Subcutaneous abdominal adipose tissue (tissue), 5 donors: ENCODE measurements around the gene CTXN2.

Experiments used
- H3K27ac ChIP-seq: one replicate; pipeline ENCODE4 v1.7.0; 2013; ENCODE audit warnings: low read depth, mild to moderate bottlenecking, inconsistent platforms, low read length, moderate library complexity
- H3K27me3 ChIP-seq, 5 donors: one replicate each; pipeline ENCODE4 v1.7.0; 2013; ENCODE audit warnings: low read length in 5 of 5, inconsistent platforms in 1 of 5; ENCODE audit not compliant: control insufficient read depth in 5 of 5, insufficient read depth in 4 of 5
- H3K36me3 ChIP-seq, 5 donors: one replicate each; pipeline ENCODE4 v1.7.0; 2013; ENCODE audit warnings: low read length in 5 of 5; ENCODE audit not compliant: control insufficient read depth in 5 of 5, insufficient read depth in 5 of 5
- H3K4me1 ChIP-seq, 5 donors: one replicate each; pipeline ENCODE4 v1.7.0; 2013; ENCODE audit warnings: low read length in 5 of 5, mild to moderate bottlenecking in 3 of 5, moderate library complexity in 1 of 5; ENCODE audit not compliant: control insufficient read depth in 5 of 5, insufficient read depth in 5 of 5
- H3K4me3 ChIP-seq, 5 donors: one replicate each; pipeline ENCODE4 v1.7.0; 2013; ENCODE audit warnings: low read length in 5 of 5, low read depth in 1 of 5
- H3K9ac ChIP-seq, 5 donors: one replicate each; pipeline ENCODE4 v1.7.0; 2013; ENCODE audit warnings: low read length in 5 of 5, mild to moderate bottlenecking in 4 of 5, moderate library complexity in 3 of 5
- H3K9me3 ChIP-seq, 5 donors: one replicate each; pipeline ENCODE4 v1.7.0; 2013; ENCODE audit warnings: low read length in 5 of 5; ENCODE audit not compliant: control insufficient read depth in 5 of 5
- donor health status: healthy.
- donor health status: healthy.
- donor health status: healthy.
- donor health status: healthy.
- donor health status: healthy.

The CTXN2 gene

GRCh38 chr15:48248414-48248813, 56.9 kb downstream of the CTXN2 start:
- Histone ChIP-seq H3K9ac (no peak overlapping the region), H3K9me3 (no peaks in the 10 kb centered on the region), H3K4me3 (no peak overlapping the region), H3K36me3 (no peaks in the 10 kb centered on the region), H3K4me1 (no peaks in the 10 kb centered on the region), H3K27ac (no peak overlapping the region), H3K27me3 (peaks cover 0 to 2% (median 0%) of the 10 kb centered on the region in 5 donors)

- H3K36me3 ChIP-seq: no peaks in the 10 kb centered on the region
- H3K27me3 ChIP-seq: peaks cover 0 to 2% (median 0%) of the 10 kb centered on the region in 5 donors
- H3K9me3 ChIP-seq: no peaks in the 10 kb centered on the region
- no peaks in the 10 kb centered on the region for H3K4me1 ChIP-seq
- H3K27ac ChIP-seq: no peak overlapping the region
- H3K9ac ChIP-seq: no peak overlapping the region
- no peak overlapping the region for H3K4me3 ChIP-seq
Measured at GRCh38 chr15:48250640-48251076, 59.2 kb downstream of the CTXN2 start.

- no peak overlapping the region for H3K27ac ChIP-seq
- H3K27me3 ChIP-seq: peaks cover 0 to 2% (median 0%) of the 10 kb centered on the region in 5 donors
- no peak overlapping the region for H3K4me3 ChIP-seq
- H3K4me1 ChIP-seq: no peaks in the 10 kb centered on the region
- H3K36me3 ChIP-seq: no peaks in the 10 kb centered on the region
- no peak overlapping the region for H3K9ac ChIP-seq
- H3K9me3 ChIP-seq: no peaks in the 10 kb centered on the region
Measured at GRCh38 chr15:48253172-48253571, 61.7 kb downstream of the CTXN2 start.
